GM21360 (cell line): ENCODE data around the gene ARID1B.
"Not testable (repeated sequence)": the region's sequence is repeated elsewhere in the genome, so short reads cannot be mapped to it uniquely, and the experiment has no call there.

ENCODE experiments used
- ATAC-seq: cut with Tn5 transposase; IDR thresholded peaks from one replicate; pipeline ENCODE4 v1.9.1; 2021; ENCODE audit warnings: mild to moderate bottlenecking, moderate library complexity; ENCODE audit not compliant: unreplicated experiment

Gene ARID1B

GRCh38 chr6:157036245-157036711, 259.1 kb downstream of the ARID1B start:
- no peak for ATAC-seq

DNA sequence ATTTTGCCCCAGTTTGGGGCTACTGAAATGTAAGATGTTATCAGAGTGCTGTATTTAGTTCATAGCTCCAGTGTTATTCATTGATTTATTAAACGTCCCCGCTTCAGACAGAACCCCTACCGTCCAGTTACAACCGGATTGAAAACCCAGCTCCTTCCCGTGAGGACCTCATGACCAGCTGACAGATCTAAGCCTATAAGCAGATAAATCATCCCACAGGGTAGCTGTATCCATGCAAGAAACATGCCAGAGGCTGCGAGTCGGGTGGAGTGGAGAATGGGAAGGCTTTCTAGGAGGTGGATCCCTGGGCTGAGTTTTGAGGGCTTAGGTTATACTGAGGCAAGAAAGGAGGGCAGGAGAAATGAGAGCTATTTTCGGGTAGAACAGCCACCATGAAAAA, 260.0 kb downstream of the ARID1B start:
- no peak for ATAC-seq

- no peak for ATAC-seq
Observed at GRCh38 chr6:157038610-157039009, 261.4 kb downstream of the ARID1B start.

DNA sequence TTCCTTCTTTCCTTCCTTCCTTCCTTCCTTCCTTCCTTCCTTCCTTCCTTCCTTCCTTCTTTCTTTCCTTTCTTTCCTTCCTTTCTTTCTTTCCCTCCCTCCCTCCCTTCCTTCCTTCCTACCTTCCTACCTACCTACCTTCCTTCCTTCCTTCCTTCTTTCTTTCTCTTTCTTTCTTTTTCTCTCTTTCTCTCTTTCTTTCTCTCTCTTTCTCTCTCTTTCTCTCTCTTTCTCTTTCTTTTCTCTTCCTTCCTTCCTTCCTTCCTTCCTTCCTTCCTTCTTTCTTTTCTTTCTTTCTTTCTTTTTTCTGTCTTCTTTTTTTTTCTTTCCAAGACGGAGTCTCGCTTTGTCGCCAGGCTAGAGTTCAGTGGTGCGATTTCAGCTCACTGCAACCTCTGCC, 262.5 kb downstream of the ARID1B start:
- ATAC-seq = not testable (repeated sequence)

- no peak for ATAC-seq
Observed at GRCh38 chr6:157040191-157040590, 263.0 kb downstream of the ARID1B start.

- no peak for ATAC-seq
Observed at GRCh38 chr6:157045831-157046454, 268.8 kb downstream of the ARID1B start.

DNA sequence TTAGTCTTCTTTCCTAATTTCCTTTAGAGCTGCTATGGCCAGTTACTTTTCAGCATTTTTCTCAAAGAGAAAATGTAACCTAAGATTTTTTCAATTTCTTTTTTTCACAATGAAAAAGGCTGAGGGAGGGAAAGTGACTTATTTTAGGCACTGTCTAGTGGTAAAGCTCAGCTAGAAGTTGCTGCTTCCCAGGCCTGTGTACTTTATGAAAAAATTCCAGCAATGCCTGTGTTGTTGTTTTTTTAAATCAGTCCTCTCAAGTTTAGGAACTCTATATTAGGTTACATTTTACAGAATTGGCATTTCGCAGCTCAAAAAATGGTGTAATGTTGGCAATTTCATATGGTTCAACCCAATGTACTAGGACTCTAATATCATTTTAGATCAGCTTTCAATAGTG, 269.6 kb downstream of the ARID1B start:
- ATAC-seq = no peak

DNA sequence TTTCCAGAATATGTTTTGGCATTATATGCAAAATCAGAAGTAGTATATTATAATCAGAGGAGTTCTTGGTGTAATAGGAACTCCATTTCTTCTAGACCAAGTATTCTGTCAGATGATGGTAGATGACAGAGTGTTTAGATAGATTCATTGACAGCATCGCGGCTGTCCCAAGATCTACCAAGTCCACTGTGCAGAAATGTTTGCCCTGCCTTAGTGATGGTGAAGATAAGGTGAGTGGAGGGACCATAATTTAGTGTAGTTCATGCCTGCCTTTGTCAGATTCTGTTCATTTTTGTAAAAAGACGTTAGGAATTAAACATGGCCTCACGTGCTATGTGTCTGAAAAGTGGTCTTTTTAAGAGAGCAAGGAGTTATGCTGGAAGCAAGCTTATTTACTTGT, 270.1 kb downstream of the ARID1B start:
- ATAC-seq = no peak

DNA sequence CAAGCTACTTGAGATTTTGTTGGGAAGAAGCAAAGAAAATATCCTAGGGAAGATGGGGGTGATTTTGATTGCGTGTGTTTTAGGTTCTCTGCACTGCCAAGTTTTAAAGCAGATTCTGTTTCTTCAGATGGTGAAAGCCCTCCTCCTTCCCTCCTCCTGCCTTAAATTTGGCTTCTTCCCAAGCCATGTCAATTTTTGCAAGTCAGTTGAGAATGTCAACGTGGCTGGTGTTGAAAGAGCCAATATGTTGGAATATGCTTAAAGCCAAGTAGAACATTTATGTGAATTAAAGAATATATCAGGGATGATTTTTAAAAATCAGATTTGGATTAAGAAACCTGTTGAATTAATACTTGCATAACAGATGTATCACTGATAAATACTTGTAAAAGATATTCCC, 270.8 kb downstream of the ARID1B start:
- ATAC-seq = no peak

DNA sequence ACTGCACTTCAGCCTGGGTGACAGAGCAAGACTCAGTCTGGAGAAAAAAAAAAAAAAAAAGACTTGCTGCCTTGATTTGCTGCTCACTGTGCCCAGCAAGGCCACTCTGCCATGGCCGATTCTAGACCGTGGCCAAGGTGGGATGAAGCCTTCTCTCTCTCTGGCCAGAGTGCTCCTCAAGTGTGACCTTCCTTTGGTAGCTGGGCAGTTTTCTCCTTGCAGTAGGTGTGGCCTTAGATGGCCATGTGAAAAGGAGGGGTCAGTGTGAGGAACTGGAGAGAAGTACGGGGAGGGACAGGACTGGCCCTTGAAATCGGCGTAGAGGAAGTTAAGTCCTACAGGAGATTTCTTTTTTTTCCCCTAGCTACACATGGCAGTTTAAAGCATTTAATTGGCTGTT, 272.0 kb downstream of the ARID1B start:
- ATAC-seq = no peak

DNA sequence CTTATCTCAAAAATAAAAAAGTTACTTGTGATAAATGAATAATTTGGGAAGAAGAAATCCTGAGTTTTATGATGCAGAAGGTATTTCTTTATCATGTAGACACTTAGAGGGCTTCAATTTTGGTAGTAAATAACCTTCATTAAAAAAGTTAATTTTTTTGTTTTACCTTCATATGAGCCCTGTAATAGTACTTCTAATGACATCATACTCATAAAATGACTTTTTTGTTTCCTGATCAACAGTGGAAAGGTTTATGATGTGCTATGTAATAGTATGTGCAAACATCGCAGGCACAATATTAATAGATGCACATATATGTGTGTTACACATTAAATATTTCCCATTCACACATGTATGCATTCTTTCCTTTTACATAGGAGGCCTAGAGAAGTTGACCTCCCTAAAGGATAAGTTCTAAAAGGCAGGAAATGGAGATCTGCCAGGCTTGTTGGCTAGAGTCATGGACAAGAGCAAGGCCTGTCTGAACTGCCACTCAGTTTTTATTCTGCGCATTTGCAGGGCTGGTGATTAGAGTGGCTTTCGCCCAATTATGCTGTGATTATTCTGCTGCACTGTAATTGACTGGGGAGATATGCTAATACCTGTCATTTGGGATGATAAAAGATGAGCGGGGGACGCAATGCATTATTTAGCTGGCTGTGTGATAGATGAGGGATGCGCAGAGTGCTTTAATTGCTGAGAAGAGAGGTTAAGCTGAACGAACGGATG, 273.5 kb downstream of the ARID1B start:
- no peak for ATAC-seq

DNA sequence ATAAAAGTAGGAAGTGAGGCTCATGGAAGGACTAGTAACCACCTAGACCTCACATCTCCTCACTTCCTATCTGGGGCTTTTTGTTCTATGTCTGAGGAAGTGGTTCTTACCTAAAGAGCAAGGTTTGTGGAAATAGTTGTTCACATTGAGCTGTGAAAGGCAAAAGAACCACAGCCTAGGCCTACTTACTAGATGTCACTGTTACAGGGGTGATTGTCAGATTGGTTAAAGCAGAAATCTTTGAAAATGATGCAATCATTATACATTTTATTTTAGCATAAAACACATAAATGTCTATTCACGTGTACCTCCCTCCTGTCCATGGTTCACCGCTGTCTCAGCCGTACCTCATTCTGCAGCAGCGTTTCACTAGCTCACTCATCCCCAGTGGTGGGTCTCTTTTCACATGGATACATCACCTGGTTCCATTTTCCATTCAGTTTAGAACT, 277.4 kb downstream of the ARID1B start:
- ATAC-seq = peak; percentile 65

DNA sequence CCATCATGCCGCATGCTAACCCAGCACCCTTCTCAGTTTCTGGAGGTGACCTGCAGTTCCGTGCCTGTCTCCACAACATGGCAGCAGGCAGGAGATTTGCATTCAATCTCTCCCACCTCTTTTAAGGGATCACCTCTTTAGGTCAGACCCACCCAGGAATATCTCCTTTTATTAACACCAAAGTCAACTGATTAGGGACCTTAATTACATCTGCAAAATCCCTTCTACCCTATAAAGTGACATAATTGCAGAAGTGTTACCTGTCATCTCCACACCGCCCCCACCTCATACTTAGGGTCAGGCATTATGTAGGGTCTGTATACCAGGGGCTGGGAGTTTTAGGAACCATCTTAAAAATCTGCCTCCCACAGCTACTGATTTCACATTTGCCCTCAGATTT, 278.7 kb downstream of the ARID1B start:
- ATAC-seq = no peak

DNA sequence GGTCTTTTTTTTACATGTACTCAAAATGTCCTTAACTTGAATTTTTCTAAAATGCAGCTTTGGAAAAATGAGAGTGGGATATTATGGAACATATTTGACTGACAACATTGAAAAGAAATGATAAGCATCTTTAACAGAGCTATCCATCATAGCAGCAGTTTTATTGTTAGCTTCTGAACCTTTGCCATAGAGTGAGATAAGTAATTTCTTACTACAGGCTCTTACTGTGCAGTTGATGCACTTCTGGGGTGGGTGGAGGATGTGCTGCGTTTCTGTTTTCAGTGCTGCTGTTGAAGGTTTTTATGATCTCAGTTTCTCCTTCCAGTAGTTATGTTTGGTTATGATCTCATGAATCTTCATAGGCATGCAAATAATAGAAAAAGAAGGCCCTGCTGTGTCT, 279.1 kb downstream of the ARID1B start:
- peak; percentile 48 for ATAC-seq

DNA sequence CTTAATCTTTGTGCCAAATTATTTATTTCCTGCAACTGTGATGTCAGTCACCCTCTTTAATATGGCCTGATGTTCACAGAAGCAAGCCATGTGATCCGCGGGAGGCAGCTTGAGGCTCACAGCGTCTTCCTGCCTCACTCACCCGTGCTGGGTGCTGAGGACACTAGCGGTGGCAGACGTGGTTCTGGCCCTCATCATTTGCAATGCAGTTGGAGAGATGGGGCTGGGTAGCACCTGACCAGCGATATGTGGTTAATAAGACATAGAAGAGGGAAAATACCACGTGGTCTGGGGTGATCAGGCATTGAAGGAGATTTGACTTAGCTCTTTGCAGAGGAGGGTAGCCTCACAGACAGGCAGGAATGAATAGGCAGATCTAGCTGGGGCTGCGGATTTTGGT, 281.4 kb downstream of the ARID1B start:
- ATAC-seq = no peak

GRCh38 chr6:157059781-157060180, 282.6 kb downstream of the ARID1B start:
- no peak for ATAC-seq

GRCh38 chr6:157060440-157060952, 283.3 kb downstream of the ARID1B start:
- ATAC-seq = no peak

DNA sequence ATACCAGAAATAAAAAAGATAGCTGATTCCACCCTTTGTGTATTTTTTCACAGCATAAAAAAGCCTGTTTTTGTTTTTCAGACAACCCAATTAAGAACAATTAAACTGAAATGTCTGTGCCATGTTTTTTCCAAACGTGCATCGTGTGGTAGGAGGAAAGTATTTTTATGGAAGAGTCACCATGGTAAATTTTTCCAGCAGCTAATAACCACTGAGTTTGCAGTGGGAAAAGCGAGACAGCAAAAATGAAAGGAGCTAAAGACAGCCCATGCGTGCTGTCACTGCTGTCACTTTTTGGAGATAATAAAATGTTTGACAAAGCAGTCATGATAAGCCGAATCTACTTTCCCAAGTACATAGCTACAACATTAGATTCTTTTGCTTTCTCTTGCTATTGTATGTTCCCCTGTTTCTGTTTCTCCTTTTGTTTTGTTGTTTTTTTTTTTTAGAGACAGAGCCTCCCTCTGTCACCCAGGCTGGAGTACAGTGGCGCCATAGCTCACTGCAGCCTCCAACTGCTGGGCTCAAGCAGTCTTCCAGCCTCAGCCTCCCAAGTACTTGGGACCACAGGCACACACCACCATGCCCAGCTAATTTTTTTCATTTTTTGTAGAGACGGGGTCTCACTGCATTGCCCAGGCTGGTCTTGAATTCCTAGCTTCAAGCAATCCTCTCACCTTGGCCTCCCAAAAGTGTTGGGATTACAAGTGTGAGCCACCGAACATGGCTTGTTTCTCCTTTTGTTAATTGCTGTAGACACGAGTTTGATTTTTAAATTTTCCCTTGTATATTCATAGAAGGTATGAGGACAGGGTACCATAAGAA, 284.8 kb downstream of the ARID1B start:
- ATAC-seq = no peak

- ATAC-seq = no peak
Observed at GRCh38 chr6:157063176-157063905, 286.2 kb downstream of the ARID1B start.

DNA sequence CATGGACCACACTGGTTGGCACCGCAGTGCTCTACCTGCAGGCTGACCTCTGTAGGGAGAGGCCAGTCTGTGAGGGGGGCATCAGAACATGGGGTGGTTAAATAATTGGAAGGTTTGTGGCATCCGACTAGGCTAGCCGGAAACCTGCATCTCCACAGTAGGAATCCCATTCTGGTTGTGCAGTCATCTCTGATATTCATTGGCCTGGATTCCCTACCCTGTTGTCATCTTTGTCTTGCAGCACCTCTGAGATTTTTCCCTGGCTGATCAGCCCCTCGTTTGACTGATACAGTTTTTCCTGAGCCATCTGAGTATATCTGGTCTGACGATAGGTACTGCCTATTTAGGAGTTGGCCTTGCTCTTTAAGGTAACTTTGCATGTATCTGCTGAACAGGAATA, 286.7 kb downstream of the ARID1B start:
- ATAC-seq = no peak

- no peak for ATAC-seq
Observed at GRCh38 chr6:157064502-157064901, 287.3 kb downstream of the ARID1B start.
